K562 (cell line): ENCODE measurements around the gene EIPR1. TPM values are rescaled to one million over a fixed set of nuclear protein-coding genes. Genes with fewer than 3 reads are reported as not detected.

Source experiments
- ATAC-seq: fragments of 200-7000 bp; cut with Tn5 transposase; 3 replicates; pipeline ENCODE4 v1.9.1; 2020; ENCODE audit warnings: moderate library complexity
- BruUV-seq: library from RNA; stranded (reverse); fragments of 400-500 nt; replicated peaks from 2 replicates; lab custom pipeline; 2021; lab: Mats Ljungman, UMichigan
- CTCF ChIA-PET: fragments of 300-600 bp; formaldehyde crosslinking; extraction: SDS; loops from one replicate; lab custom pipeline; 2021; ENCODE audit warnings: low intra/inter-chr PET ratio; lab: Yijun Ruan, JAX
- POLR2A ChIA-PET: fragments of 300-600, 350-650 bp; sonication (Branson Sonifier 250); formaldehyde crosslinking; extraction: SDS; loops from one replicate; lab custom pipeline; 2021; ENCODE audit warnings: antibody characterized with exemption, inconsistent platforms; lab: Yijun Ruan, JAX
- DNase-seq, 4 experiments: peaks; one replicate each; pipeline versions ENCODE4 v3.0.0 to v3.0.0-alpha.2; 2011 to 2018; ENCODE audit warnings: low spot score in 3 of 4, mixed read lengths in 3 of 4; ENCODE audit errors: extremely low read depth in 1 of 4
- FAIRE-seq: peaks from 2 replicates; lab custom pipeline; 2011; peaks lifted over from hg19 to GRCh38; lab: Jason Lieb, UNC
- H2AFZ ChIP-seq: 2 replicates; pipeline ENCODE4 v1.6.0; 2011; ENCODE audit warnings: low read depth, low read length, control low read depth, inconsistent platforms
- H3K27ac ChIP-seq: fragments of 200-600 bp; 3 replicates; pipeline ENCODE4 v1.8.0; 2011; ENCODE audit warnings: low read depth, mild to moderate bottlenecking, control low read depth, inconsistent platforms, low read length, moderate library complexity, mixed read lengths; ENCODE audit errors: extremely low read depth
- H3K27me3 ChIP-seq, 2 experiments: fragments of 300-600 bp in 1 of 2; 2 replicates in 1 of 2; 3 replicates in 1 of 2; pipeline versions ENCODE4 v1.6.0 to v1.8.0; 2011; ENCODE audit warnings: inconsistent platforms in 2 of 2, low read length in 2 of 2, mild to moderate bottlenecking in 1 of 2, mixed read lengths in 1 of 2, moderate library complexity in 1 of 2; ENCODE audit not compliant: control insufficient read depth in 2 of 2, insufficient read depth in 2 of 2
- H3K36me3 ChIP-seq: fragments of 300-600 bp; 3 replicates; pipeline ENCODE4 v1.8.0; 2011; ENCODE audit warnings: mild to moderate bottlenecking, low read length, inconsistent platforms; ENCODE audit not compliant: control insufficient read depth, insufficient read depth
- H3K4me1 ChIP-seq, 2 experiments: fragments of 200-600 bp in 1 of 2; replicated peaks in 1 of 2; 2 replicates in 1 of 2; 3 replicates in 1 of 2; pipeline versions ENCODE4 v1.5.1 to v1.8.0; 2011; ENCODE audit warnings: inconsistent platforms in 2 of 2, low read length in 2 of 2, mild to moderate bottlenecking in 1 of 2, mixed read lengths in 1 of 2, moderate library complexity in 1 of 2; ENCODE audit not compliant: control insufficient read depth in 2 of 2, insufficient read depth in 2 of 2
- H3K4me2 ChIP-seq: 2 replicates; pipeline ENCODE4 v1.6.1; 2011; ENCODE audit warnings: low read length, control low read depth, inconsistent platforms, mixed read lengths; ENCODE audit not compliant: insufficient read depth
- H3K4me3 ChIP-seq: fragments of 200-600 bp; sonication (generic), shearing (Covaris generic); 2 replicates; pipeline ENCODE4 v1.5.1; 2016; ENCODE audit warnings: control low read depth, inconsistent platforms
- H3K79me2 ChIP-seq: fragments of 200-600 bp; 3 replicates; pipeline ENCODE4 v1.8.0; 2011; ENCODE audit warnings: low read length, inconsistent platforms; ENCODE audit not compliant: control insufficient read depth, insufficient read depth
- H3K9ac ChIP-seq, 2 experiments: 2 replicates each; pipeline versions ENCODE4 v1.6.0 to v1.6.1; 2011; ENCODE audit warnings: low read depth in 2 of 2, low read length in 2 of 2, control low read depth in 1 of 2, inconsistent platforms in 1 of 2, mild to moderate bottlenecking in 1 of 2, mixed read lengths in 1 of 2; ENCODE audit not compliant: insufficient read depth in 1 of 2
- H3K9me1 ChIP-seq: one replicate; pipeline ENCODE4 v1.6.0; 2011; ENCODE audit warnings: inconsistent platforms, mild to moderate bottlenecking, low read length, moderate library complexity; ENCODE audit not compliant: control insufficient read depth, insufficient read depth
- H3K9me3 ChIP-seq: replicated peaks from 2 replicates; pipeline ENCODE4 v1.5.1; 2011; ENCODE audit warnings: low read depth, low read length, inconsistent platforms; ENCODE audit not compliant: control insufficient read depth, insufficient read depth
- H4K20me1 ChIP-seq: replicated peaks from 2 replicates; pipeline ENCODE4 v1.6.1; 2011; ENCODE audit warnings: low read length, inconsistent platforms, mixed read lengths; ENCODE audit not compliant: control insufficient read depth, insufficient read depth
- CREBBP ChIP-seq: IDR thresholded peaks from one replicate; pipeline ENCODE4 v1.6.1; 2012; ENCODE audit warnings: low read depth, mild to moderate bottlenecking, control low read depth, inconsistent platforms, low read length
- FOXK2 ChIP-seq, 2 experiments: fragments of 450-650 bp; IDR thresholded peaks in 1 of 2; conservative IDR thresholded peaks in 1 of 2; 2 replicates each; pipeline ENCODE4 v1.6.1; 2016; ENCODE audit warnings: low read depth in 2 of 2, mild to moderate bottlenecking in 1 of 2
- L3MBTL2 ChIP-seq: fragments of 450-650 bp; IDR thresholded peaks from 2 replicates; pipeline ENCODE4 v1.6.1; 2016; ENCODE audit warnings: mild to moderate bottlenecking, moderate library complexity
- MAFG ChIP-seq: fragments of 450-650 bp; conservative IDR thresholded peaks from 2 replicates; pipeline ENCODE4 v1.6.1; 2016; ENCODE audit warnings: missing genetic modification characterization, missing compliant biosample characterization
- MYBL2 ChIP-seq, 2 experiments: fragments of 450-650 bp in 1 of 2; sonication (generic) in 1 of 2; formaldehyde crosslinking in 1 of 2; IDR thresholded peaks; 2 replicates each; pipeline versions ENCODE4 v1.6.1 to v1.8.1; 2017 to 2022; ENCODE audit warnings: borderline replicate concordance in 1 of 2, inconsistent platforms in 1 of 2, low read depth in 1 of 2, mild to moderate bottlenecking in 1 of 2, missing genetic modification reagents in 1 of 2, moderate library complexity in 1 of 2
- NBN ChIP-seq: fragments of 450-650 bp; IDR thresholded peaks from 2 replicates; pipeline ENCODE4 v1.6.1; 2016; ENCODE audit warnings: low read depth, mild to moderate bottlenecking
- NFYB ChIP-seq: IDR thresholded peaks from 2 replicates; pipeline ENCODE4 v1.6.1; 2011; ENCODE audit warnings: mild to moderate bottlenecking, moderate library complexity; ENCODE audit not compliant: insufficient read length; ENCODE audit errors: extremely low read depth
- PYGO2 ChIP-seq: fragments of 450-650 bp; IDR thresholded peaks from 2 replicates; pipeline ENCODE4 v1.6.1; 2016; ENCODE audit warnings: mild to moderate bottlenecking, missing genetic modification characterization, moderate library complexity, missing compliant biosample characterization
- SMARCA5 ChIP-seq: fragments of 450-650 bp; IDR thresholded peaks from 2 replicates; pipeline ENCODE4 v1.6.1; 2016
- ZBTB17 ChIP-seq: fragments of 450-650 bp; formaldehyde crosslinking; IDR thresholded peaks from 2 replicates; pipeline ENCODE4 v1.4.0; 2020; ENCODE audit warnings: mild to moderate bottlenecking
- ZNF431 ChIP-seq: sonication (generic); formaldehyde crosslinking; IDR thresholded peaks from 2 replicates; pipeline ENCODE4 v1.8.0; 2022; ENCODE audit warnings: mild to moderate bottlenecking, missing genetic modification reagents
- ZNF75A ChIP-seq: fragments of 450-650 bp; formaldehyde crosslinking; IDR thresholded peaks from 2 replicates; pipeline ENCODE4 v1.4.0; 2020; ENCODE audit warnings: mild to moderate bottlenecking
- ZNF764 ChIP-seq: fragments of 250-450 bp; sonication (Bioruptor Pico); IDR thresholded peaks from 2 replicates; pipeline ENCODE4 v1.4.0; 2020; ENCODE audit warnings: low read depth, mild to moderate bottlenecking, moderate library complexity
- WGBS: fragments of 100-300 bp; shearing (Covaris generic); methylation state at CpG from one replicate; pipeline ENCODE4 v1.1.6; 2016; ENCODE audit warnings: low coverage, mixed read lengths; ENCODE audit not compliant: insufficient coverage; ENCODE audit errors: missing lambda C conversion rate; 5-methylcytosine and 5-hydroxymethylcytosine counted together
- in situ Hi-C: fragments of 300-500 bp; cut with MboI; formaldehyde crosslinking; loops from 4 replicates; pipeline ENCODE4 v1.15.0; 2018; ENCODE audit warnings: inconsistent platforms, mixed read lengths
- intact Hi-C: fragments of 100-400 bp; cut with micrococcal nuclease; formaldehyde crosslinking; loops from 2 replicates; pipeline ENCODE4 v1.14.2; 2022
- polyA plus RNA-seq, 8 experiments: library from polyadenylated mRNA; depleted of rRNA in 4 of 8; stranded (reverse) in 5 of 8; unstranded in 3 of 8; fragments of >200 nt; fragmentation: Nextera tagmentation in 2 of 8; fragmentation: Illumina TruSeq in 1 of 8; extraction: Ambion mirVana in 2 of 8; extraction: Trizol in 1 of 8; gene quantifications; 2 replicates each; pipeline versions ENCODE4 v1.2.1 to v1.2.3, GENCODE V29; 2011 to 2014; ENCODE audit warnings: inconsistent platforms in 1 of 8, missing spikeins in 1 of 8
- total RNA-seq, 7 experiments: library from RNA; depleted of rRNA in 6 of 7; stranded (reverse); fragments of >200 nt in 6 of 7; fragmentation: Illumina TruSeq in 2 of 7; extraction: Trizol in 2 of 7; gene quantifications; 2 replicates each; pipeline versions ENCODE4 v1.2.1 to v1.2.3, GENCODE V29; 2011 to 2021; ENCODE audit warnings: low replicate concordance in 1 of 7
- TF ChIP-seq, protein P1 (sequence below): fragments of 250-450 bp; sonication (Bioruptor Pico); IDR thresholded peaks from 2 replicates; pipeline ENCODE4 v1.9.0; 2021; ENCODE audit warnings: mild to moderate bottlenecking, inconsistent platforms
- TF ChIP-seq, protein P2 (sequence below): fragments of 250-450 bp; sonication (Bioruptor Pico); IDR thresholded peaks from 2 replicates; pipeline ENCODE4 v1.4.0; 2020; ENCODE audit warnings: mild to moderate bottlenecking, moderate library complexity

Gene EIPR1
- total and polyA plus RNA-seq, 9 of the 15 experiments (the other 6 are each of a cell fraction or from before 2014, with no cell fraction given), result 19.9 to 54.4 (median 35.9) TPM

DNA sequence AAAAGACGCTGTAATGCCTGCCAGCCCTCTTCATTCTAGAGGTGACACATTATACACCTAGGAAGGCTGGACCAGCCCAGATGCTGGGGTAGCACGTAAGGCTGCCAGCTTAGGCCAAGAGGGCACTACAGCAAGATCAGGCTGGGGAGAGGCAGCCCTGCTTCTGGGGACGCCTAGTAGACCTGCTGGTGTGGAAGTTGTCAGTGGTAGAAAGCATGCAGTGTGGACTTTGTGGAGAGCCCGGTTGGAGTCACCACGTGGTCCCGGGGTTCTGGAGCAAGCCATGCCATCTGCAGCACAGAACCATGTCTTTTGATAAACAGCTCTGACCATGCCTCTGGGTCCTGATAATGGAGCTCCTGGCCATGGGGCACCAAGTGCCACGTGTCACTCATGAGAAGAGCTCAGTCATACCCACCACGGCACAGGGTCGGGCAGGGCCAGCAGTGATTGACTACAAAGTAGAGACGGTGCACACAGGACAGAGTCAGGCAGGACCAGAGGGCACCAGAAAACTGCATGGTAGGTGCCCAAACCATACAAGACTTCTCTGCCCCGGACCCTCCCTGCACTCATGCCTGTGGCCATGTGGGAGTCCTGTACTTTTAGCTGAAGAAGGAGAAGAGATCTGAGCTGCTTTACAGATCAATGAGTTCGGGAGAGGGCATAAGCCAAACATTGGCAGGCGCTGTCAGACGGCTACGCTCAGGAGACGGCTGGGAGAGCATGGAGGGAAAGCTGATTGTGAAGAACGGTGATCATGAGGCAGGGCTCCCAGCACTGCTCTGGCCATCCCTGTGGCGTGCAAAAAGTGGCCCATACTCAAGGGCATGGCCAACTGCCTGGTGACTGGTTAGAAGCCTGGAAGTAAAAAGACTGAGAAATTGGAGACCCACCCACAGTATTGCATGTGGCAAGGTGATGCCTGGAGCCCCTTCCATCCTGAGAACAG is 114.9 kb downstream of the EIPR1 start:
- POLR2A ChIA-PET, result interaction anchor here (0.5 to 0.6 kb wide), 2 partner anchors 149 to 195 kb away, joined by 3 read pairs; no protein-coding TSS in a partner anchor

More for the DNA sequence above, 114.9 kb downstream of the EIPR1 start:
- WGBS, result 88% methylated on average over 18 of the region's 18 CpGs
- intact Hi-C loops, result no loop called here
- no peak overlapping the region for H3K4me2 ChIP-seq
- no peak overlapping the region for H3K27ac ChIP-seq
- DNase-seq, result no peak
- H3K9me1 ChIP-seq, result no peaks in the 10 kb centered on the region
- no peaks in the 10 kb centered on the region for H3K79me2 ChIP-seq
- no peaks in the 10 kb centered on the region for H3K9me3 ChIP-seq
- H3K9ac ChIP-seq, result no peak overlapping the region
- H3K4me1 ChIP-seq, result 0 out of 5 replicates have a peak, but pooled peaks cover 0 to under 1% of the 10 kb centered on the region in 2 experiments
- FAIRE-seq, result no peak
- no peak overlapping the region for H3K4me3 ChIP-seq
- no peaks in the 10 kb centered on the region for H3K36me3 ChIP-seq
- TF ChIP-seq CREBBP (no peak), L3MBTL2 (no peak), ZNF764 (CRISPR knock-in tag) (no peak), FOXK2 (conservative IDR thresholded peaks at IDR 0.05 in 1 of 2, IDR thresholded peaks at IDR 0.05 in 1 of 2; ENCODE audit: low read depth in 2 of 2) (no peak), SMARCA5 (no peak), PYGO2 (tag) (no peak), NBN (no peak), ZBTB17 (CRISPR knock-in tag) (no peak), ZNF75A (no peak), MAFG (tag) (no peak), NFYB (no peak), MYBL2 (IDR thresholded peaks at IDR 0.05; ENCODE audit: low read depth) (no peak), MYBL2 (CRISPR knock-in tag; IDR thresholded peaks at IDR 0.05; ENCODE audit: borderline replicate concordance) (no peak), ZNF431 (CRISPR knock-in tag) (no peak)
- TF ChIP-seq, protein P1, sequence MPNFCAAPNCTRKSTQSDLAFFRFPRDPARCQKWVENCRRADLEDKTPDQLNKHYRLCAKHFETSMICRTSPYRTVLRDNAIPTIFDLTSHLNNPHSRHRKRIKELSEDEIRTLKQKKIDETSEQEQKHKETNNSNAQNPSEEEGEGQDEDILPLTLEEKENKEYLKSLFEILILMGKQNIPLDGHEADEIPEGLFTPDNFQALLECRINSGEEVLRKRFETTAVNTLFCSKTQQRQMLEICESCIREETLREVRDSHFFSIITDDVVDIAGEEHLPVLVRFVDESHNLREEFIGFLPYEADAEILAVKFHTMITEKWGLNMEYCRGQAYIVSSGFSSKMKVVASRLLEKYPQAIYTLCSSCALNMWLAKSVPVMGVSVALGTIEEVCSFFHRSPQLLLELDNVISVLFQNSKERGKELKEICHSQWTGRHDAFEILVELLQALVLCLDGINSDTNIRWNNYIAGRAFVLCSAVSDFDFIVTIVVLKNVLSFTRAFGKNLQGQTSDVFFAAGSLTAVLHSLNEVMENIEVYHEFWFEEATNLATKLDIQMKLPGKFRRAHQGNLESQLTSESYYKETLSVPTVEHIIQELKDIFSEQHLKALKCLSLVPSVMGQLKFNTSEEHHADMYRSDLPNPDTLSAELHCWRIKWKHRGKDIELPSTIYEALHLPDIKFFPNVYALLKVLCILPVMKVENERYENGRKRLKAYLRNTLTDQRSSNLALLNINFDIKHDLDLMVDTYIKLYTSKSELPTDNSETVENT (CRISPR knock-in tag), result no peak
- TF ChIP-seq, protein P2, sequence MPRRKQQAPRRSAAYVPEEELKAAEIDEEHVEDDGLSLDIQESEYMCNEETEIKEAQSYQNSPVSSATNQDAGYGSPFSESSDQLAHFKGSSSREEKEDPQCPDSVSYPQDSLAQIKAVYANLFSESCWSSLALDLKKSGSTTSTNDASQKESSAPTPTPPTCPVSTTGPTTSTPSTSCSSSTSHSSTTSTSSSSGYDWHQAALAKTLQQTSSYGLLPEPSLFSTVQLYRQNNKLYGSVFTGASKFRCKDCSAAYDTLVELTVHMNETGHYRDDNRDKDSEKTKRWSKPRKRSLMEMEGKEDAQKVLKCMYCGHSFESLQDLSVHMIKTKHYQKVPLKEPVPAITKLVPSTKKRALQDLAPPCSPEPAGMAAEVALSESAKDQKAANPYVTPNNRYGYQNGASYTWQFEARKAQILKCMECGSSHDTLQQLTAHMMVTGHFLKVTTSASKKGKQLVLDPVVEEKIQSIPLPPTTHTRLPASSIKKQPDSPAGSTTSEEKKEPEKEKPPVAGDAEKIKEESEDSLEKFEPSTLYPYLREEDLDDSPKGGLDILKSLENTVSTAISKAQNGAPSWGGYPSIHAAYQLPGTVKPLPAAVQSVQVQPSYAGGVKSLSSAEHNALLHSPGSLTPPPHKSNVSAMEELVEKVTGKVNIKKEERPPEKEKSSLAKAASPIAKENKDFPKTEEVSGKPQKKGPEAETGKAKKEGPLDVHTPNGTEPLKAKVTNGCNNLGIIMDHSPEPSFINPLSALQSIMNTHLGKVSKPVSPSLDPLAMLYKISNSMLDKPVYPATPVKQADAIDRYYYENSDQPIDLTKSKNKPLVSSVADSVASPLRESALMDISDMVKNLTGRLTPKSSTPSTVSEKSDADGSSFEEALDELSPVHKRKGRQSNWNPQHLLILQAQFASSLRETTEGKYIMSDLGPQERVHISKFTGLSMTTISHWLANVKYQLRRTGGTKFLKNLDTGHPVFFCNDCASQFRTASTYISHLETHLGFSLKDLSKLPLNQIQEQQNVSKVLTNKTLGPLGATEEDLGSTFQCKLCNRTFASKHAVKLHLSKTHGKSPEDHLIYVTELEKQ (CRISPR knock-in tag), result no peak
- in situ Hi-C loops, result no loop called here
- no peak for ATAC-seq
- CTCF ChIA-PET, result no interaction called here
- no peak overlapping the region for H2AFZ ChIP-seq
- BruUV-seq, result no TSS peak
- no peaks in the 10 kb centered on the region; the same call in 1 of the 2 replicates for H4K20me1 ChIP-seq
- no peaks in the 10 kb centered on the region for H3K27me3 ChIP-seq
